Duodenal mucosa (tissue), 2 donors: ENCODE measurements around the gene ST3GAL6.

Experiments used
- H3K27ac ChIP-seq: one replicate; pipeline ENCODE4 v1.7.0; 2013; ENCODE audit warnings: low read depth, low read length
- H3K27me3 ChIP-seq, 2 donors: one replicate each; pipeline ENCODE4 v1.7.0; 2013; ENCODE audit warnings: low read length in 2 of 2, control low read depth in 1 of 2; ENCODE audit not compliant: insufficient read depth in 2 of 2, control insufficient read depth in 1 of 2
- H3K36me3 ChIP-seq, 2 donors: one replicate each; pipeline ENCODE4 v1.7.0; 2013; ENCODE audit warnings: low read length in 2 of 2, control low read depth in 1 of 2; ENCODE audit not compliant: insufficient read depth in 2 of 2, control insufficient read depth in 1 of 2
- H3K4me1 ChIP-seq, 2 donors: one replicate each; pipeline ENCODE4 v1.7.0; 2013; ENCODE audit warnings: low read length in 2 of 2, control low read depth in 1 of 2; ENCODE audit not compliant: insufficient read depth in 2 of 2, control insufficient read depth in 1 of 2
- H3K4me3 ChIP-seq, 2 donors: one replicate each; pipeline ENCODE4 v1.7.0; 2013; ENCODE audit warnings: low read length in 2 of 2, low read depth in 1 of 2
- H3K9ac ChIP-seq, 2 donors: one replicate each; pipeline ENCODE4 v1.7.0; 2013; ENCODE audit warnings: low read length in 2 of 2, low read depth in 1 of 2
- H3K9me3 ChIP-seq, 2 donors: one replicate each; pipeline ENCODE4 v1.7.0; 2013; ENCODE audit warnings: low read length in 2 of 2, control low read depth in 1 of 2; ENCODE audit not compliant: control insufficient read depth in 1 of 2

The ST3GAL6 gene

DNA sequence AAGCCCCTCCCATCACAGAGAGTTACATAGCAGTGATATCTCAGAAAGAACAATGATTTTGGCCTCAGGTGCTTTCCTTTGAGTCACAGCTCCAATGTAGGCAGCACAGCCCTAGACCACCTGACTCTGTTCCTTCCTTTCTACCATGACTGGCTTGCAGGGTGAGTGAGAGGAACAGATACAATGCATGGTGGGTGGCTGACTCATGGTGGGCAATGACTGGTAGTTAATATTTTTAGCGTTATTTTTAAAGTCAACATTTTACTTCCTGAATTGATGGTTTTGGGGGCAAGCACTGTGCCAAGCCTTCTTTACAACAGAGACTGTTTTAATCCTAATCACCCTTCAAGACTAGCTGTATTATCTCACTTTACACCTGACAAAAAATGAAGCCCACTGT, 32.8 kb upstream of the ST3GAL6 start:
- no peaks in the 10 kb centered on the region for H3K9me3 ChIP-seq
- no peak overlapping the region for H3K27ac ChIP-seq
- peaks cover 18 to 24% of the 10 kb centered on the region in 2 donors for H3K27me3 ChIP-seq
- H3K4me3 ChIP-seq: no peak overlapping the region
- no peak overlapping the region for H3K9ac ChIP-seq
- H3K4me1 ChIP-seq: peaks cover 4 to 15% of the 10 kb centered on the region in 2 donors
- no peaks in the 10 kb centered on the region for H3K36me3 ChIP-seq

DNA sequence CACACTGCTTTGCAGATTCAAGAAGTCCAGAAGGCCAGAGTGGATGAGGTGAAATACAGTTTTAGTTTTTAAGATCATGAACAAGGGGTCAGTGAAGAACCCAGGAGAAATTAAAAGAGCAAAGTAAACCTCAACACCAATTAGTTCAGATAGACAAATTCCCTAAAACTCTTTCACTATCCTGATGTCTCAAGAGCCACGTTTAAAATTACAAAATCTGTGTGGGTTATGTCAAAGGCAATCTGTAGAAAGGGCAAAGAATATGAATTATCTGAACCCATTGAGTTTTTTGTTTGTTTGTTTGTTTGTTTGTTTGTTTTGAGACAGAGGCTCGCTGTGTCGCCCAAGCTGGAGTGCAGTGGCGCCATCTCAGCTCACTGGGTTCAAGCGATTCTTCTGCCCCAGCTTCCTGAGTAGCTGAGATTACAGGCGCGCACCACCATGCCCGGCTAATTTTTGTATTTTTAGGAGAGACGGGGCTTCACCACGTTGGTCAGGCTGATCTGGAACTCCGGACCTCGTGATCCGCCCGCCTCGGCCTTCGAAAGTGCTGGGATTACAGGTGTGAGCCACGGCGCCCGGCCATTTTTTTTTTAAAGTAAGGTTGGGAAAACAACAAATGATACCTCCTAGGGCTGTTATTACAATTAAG, 32.1 kb upstream of the ST3GAL6 start:
- H3K9me3 ChIP-seq: no peaks in the 10 kb centered on the region
- no peak overlapping the region for H3K27ac ChIP-seq
- H3K36me3 ChIP-seq: no peaks in the 10 kb centered on the region
- no peak overlapping the region for H3K9ac ChIP-seq
- peaks cover 21 to 24% of the 10 kb centered on the region in 2 donors for H3K27me3 ChIP-seq
- H3K4me1 ChIP-seq: peaks cover 4 to 15% of the 10 kb centered on the region in 2 donors
- no peak overlapping the region for H3K4me3 ChIP-seq

DNA sequence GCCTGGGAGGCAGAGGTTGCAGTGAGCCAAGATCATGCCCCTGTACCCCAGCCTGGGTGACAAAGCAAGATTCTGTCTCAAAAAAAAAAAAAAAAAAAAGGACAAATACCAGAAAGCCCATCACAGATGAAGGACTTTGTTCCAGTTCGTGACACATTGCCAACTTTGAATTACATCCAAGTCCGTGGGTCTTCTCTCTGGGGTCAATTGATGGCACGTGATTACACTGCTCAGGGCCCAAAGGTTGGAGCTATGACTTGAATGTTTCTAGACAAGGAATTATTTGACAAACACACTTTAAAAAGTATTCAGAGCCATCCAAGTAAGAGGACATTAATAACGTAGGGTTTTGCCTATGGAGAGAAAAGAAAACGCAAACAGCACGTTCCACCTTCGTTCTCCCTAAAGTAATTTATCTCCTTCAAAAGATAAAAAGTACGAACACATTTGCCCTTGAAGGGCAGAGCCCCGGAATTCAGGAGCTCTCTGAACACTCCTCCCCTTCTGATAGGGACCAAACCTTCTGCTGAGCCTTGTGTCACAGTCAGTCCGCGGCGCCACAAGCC, 31.3 kb upstream of the ST3GAL6 start:
- Histone ChIP-seq H3K9ac (no peak overlapping the region), H3K9me3 (no peaks in the 10 kb centered on the region), H3K36me3 (no peaks in the 10 kb centered on the region), H3K27me3 (peaks cover 28% of the 10 kb centered on the region in 2 donors), H3K27ac (no peak overlapping the region), H3K4me1 (peaks cover 4 to 15% of the 10 kb centered on the region in 2 donors), H3K4me3 (peak overlapping the region; percentile 68 to 77)

DNA sequence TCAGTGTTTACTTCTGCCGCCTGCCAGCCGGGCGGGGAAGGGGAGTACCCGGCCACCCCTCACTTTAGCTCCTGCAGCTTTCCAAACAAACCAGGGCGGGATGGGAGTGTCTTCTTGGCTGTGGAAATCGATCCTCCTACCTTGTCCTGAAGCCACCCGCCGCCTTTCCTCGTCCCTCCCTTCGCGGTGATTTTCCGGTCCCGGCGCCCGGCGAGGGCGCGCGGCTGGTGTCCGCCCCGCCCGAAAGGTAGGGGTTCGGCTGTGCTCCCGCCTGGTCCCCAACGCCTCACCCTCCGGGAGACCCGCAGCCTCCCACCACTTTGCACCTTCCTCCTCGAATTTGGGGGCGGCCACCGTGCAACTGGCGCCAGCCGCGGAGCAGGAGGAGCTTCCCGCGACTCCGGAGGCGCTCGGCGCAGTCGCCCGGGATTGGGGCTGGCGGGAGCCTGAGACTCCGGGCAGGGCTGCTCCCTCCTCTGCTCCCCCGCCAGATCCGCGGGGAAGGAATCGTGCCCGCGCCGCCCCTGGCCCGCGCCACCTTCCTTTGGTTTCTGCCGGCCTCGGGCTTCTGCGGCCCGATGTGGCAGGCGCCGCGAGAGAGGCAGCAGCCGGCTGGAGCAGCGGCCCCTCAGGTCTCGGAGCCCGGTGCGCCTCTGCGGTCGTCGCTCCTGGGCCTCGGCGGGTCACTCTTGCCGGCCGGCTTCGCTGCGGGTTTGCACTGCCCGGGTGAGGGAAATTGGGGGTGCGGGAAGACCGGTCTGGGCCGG, 30.7 kb upstream of the ST3GAL6 start:
- Histone ChIP-seq H3K27ac (peak overlapping the region; percentile 15), H3K27me3 (peaks cover 28% of the 10 kb centered on the region in 2 donors), H3K4me3 (peak overlapping the region; percentile 68 to 77), H3K9ac (peak overlapping the region; percentile 13 to 32), H3K4me1 (peaks cover 4 to 15% of the 10 kb centered on the region in 2 donors), H3K36me3 (no peaks in the 10 kb centered on the region), H3K9me3 (no peaks in the 10 kb centered on the region)

DNA sequence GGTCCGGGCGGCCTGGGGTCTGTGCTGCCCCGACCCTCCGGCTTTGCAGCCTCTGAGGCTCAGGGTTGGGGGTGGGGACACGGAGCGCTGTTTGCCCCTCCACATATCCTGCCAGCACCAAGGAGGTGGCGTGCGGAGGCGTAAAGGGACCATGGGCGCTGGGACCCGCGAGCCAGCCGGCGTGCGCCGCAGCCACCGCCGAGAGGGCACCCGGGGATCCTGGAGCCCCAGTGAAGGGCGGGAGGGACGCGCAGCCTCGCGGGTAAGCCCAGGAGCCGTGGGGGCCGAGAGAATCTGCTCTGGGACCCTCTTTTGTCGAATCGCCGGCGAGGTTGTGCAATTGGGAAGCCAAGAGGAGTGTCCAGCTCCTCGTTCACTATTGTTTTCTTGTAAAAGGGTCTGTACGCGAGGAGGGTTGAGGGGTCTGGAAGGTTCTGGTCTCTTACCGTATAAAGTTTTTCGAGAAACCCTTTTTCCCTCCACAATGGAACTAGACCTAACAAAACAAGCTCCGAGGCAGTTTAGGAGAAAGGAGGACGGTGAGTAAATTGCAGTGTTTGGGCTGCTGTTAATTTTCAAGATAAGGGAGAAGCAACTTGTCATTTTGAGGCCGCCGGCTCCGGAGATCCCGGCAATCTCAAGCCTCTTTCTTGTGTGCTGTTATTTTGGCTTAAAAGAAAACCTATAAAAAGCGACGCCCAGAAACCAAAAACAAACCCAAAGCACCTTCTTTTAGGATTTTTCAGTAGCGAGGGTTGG, 29.9 kb upstream of the ST3GAL6 start:
- H3K9ac ChIP-seq: peak overlapping the region; percentile 7 to 13
- H3K36me3 ChIP-seq: no peaks in the 10 kb centered on the region
- H3K27ac ChIP-seq: peak overlapping the region; percentile 15
- H3K4me3 ChIP-seq: peak overlapping the region; percentile 68 to 77
- peaks cover 28% of the 10 kb centered on the region in 2 donors for H3K27me3 ChIP-seq
- H3K9me3 ChIP-seq: no peaks in the 10 kb centered on the region
- H3K4me1 ChIP-seq: peaks cover 4 to 15% of the 10 kb centered on the region in 2 donors

DNA sequence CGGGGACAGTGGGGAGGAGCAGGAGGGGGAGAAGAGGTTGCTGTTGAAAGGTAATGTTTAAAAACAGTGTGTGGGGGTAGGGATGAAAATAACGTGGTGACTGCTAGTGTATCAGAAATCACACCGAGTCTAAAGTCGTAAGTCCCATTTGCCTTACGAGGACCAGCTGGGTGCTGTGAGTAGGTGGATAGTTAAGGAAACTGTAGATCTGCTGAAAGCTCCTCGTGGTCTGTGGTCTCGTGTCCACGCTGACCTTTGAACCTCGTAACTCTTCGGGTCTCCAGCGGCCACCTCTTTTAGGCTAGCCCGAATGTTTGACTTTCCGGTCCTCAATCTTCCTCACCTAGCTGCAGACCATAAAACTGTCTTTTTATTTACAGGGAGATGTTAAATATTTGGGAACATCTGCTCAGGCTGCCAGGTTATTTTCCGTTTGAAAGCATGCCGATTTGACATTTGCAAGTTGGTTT, 29.3 kb upstream of the ST3GAL6 start:
- Histone ChIP-seq H3K9me3 (no peaks in the 10 kb centered on the region), H3K4me3 (peak overlapping the region; percentile 68 to 77), H3K27me3 (peaks cover 28% of the 10 kb centered on the region in 2 donors), H3K27ac (no peak overlapping the region), H3K4me1 (peaks cover 4 to 15% of the 10 kb centered on the region in 2 donors), H3K36me3 (no peaks in the 10 kb centered on the region), H3K9ac (peak overlapping the region in 1 of 2 donors; percentile 9)

DNA sequence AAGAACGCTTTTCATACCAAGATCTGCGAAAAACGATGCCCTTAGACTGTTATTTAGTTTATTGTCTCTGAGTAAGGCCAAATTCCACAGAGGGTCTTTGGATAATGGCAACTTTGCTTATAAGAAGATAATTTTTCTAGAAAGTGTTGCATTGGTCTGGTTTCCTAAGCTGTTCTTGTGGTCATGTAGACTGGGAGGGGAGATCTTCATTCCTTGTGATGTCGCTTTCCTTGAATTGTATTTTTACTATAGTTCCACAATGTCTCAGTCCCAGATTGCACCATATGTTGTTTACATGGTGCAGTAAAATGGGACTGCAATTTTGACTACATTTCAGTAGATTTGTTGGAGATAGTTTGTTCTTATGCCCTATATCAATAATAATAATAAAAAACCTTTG, 28.8 kb upstream of the ST3GAL6 start:
- Histone ChIP-seq H3K27me3 (peaks cover 28% of the 10 kb centered on the region in 2 donors), H3K9ac (no peak overlapping the region), H3K36me3 (no peaks in the 10 kb centered on the region), H3K9me3 (no peaks in the 10 kb centered on the region), H3K4me3 (peak overlapping the region; percentile 68 to 77), H3K4me1 (peaks cover 4 to 15% of the 10 kb centered on the region in 2 donors), H3K27ac (no peak overlapping the region)

DNA sequence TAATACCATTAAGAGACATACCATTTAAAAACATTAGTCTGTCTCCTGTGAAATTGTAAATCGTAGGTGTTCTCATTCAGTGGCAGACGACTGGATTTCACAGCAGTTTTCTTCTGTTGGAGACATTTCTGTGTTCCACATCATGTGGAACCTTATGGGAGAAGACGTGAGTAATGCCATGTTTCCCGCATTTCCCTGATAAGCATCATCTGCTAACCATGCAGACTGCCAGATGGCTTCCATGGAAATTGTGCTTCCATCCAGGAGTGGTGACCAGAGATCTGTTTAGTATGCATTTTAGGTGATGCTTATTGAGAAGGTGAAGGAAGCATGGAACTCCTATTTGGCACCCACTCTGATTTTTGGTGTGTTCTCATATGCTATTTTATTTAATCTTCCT, 28.4 kb upstream of the ST3GAL6 start:
- Histone ChIP-seq H3K27ac (no peak overlapping the region), H3K4me1 (peaks cover 4 to 15% of the 10 kb centered on the region in 2 donors), H3K36me3 (no peaks in the 10 kb centered on the region), H3K9ac (no peak overlapping the region), H3K9me3 (no peaks in the 10 kb centered on the region), H3K4me3 (no peak overlapping the region), H3K27me3 (peaks cover 28% of the 10 kb centered on the region in 2 donors)

DNA sequence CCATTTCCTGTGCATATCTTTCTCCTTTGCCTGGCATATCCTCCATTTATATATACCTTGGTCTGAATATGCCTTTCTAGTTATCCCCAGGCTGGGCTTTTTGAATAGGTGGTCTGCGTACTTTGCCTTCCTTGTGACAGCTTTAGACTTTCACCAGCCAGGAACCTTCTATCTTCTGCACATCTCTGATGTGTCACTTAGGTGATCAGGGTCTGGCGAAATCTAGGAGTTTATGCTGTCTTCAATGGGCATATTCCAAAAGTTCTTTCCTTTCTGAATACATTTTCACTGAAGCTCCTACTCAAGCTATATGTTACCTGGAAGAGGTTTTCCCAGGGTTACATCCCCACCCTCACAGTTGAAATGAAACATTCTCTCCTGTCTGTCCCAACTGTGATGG, 27.8 kb upstream of the ST3GAL6 start:
- Histone ChIP-seq H3K9ac (no peak overlapping the region), H3K4me1 (peaks cover 4 to 15% of the 10 kb centered on the region in 2 donors), H3K36me3 (no peaks in the 10 kb centered on the region), H3K4me3 (no peak overlapping the region), H3K27ac (no peak overlapping the region), H3K27me3 (peaks cover 26 to 28% of the 10 kb centered on the region in 2 donors), H3K9me3 (no peaks in the 10 kb centered on the region)
